Mucosa of stomach (tissue), 1 donor: Measurements from ENCODE around the gene PDZD7.

ENCODE experiments used
- H3K27me3 ChIP-seq: one replicate; pipeline ENCODE4 v1.7.0; 2013; ENCODE audit warnings: mild to moderate bottlenecking, low read length; ENCODE audit not compliant: control insufficient read depth, insufficient read depth
- H3K36me3 ChIP-seq: one replicate; pipeline ENCODE4 v1.7.0; 2013; ENCODE audit warnings: low read length; ENCODE audit not compliant: control insufficient read depth, insufficient read depth
- H3K4me1 ChIP-seq: one replicate; pipeline ENCODE4 v1.7.0; 2013; ENCODE audit warnings: mild to moderate bottlenecking, low read length; ENCODE audit not compliant: control insufficient read depth, insufficient read depth
- H3K4me3 ChIP-seq: one replicate; pipeline ENCODE4 v1.7.0; 2013; ENCODE audit warnings: low read length
- H3K9ac ChIP-seq: one replicate; pipeline ENCODE4 v1.7.0; 2013; ENCODE audit warnings: mild to moderate bottlenecking, low read length, moderate library complexity
- H3K9me3 ChIP-seq: one replicate; pipeline ENCODE4 v1.7.0; 2013; ENCODE audit warnings: mild to moderate bottlenecking, low read length, moderate library complexity; ENCODE audit not compliant: control insufficient read depth
- donor health status: Pancreatic carcinoma.

Gene PDZD7

GRCh38 chr10:101019440-101019703 lies 11.6 kb downstream of the PDZD7 start:
- H3K4me3 ChIP-seq, result no peak overlapping the region
- H3K9ac ChIP-seq, result no peak overlapping the region
- H3K36me3 ChIP-seq, result no peaks in the 10 kb centered on the region
- H3K27me3 ChIP-seq, result peaks cover 25% of the 10 kb centered on the region
- H3K9me3 ChIP-seq, result no peaks in the 10 kb centered on the region
- H3K4me1 ChIP-seq, result peaks cover 10% of the 10 kb centered on the region

DNA sequence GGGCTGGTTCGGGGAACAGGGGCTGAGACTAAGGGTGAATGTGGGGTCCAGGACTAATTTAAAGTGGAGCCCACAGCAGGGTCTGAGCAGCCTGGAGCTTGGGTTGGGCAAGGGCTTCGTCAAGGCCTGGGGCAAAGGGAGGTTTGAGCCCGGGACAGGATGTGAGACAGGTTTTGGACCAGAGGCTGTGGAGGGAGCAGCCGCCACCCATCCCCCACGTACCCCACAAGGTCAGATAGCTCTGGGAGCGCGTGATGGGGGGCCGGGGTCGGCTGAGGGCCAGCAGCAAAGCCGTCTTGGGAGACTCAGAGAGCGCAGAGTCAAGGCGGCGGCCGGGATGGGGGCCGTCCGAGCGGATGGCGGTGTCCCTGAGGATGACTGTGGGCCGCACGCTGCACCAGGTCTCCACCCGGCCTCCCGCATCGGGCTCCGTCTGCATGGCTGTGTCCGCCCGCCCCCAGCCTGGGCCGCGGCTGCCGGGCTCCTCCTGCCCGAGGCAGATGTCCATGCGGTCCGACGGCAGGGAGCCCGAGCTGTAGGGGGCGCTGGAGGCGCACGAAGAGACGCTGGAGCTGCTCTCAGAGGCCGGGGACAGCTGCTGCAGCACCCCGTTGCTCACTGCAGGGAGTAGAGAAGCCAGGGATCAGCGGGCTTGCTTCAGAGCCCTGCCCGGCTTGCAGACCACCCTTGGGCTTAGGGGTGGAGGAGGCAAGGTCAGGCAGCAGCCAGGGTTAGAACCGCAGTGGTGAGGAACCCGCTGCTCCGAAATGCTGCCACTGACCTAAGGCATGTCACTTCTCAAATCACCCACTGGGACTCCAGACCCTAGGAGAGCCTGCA lies 12.1 kb downstream of the PDZD7 start:
- Histone ChIP-seq H3K36me3 (no peaks in the 10 kb centered on the region), H3K27me3 (peaks cover 25% of the 10 kb centered on the region), H3K9ac (no peak overlapping the region), H3K4me3 (no peak overlapping the region), H3K4me1 (peaks cover 10% of the 10 kb centered on the region), H3K9me3 (no peaks in the 10 kb centered on the region)

- Histone ChIP-seq H3K27me3 (peaks cover 25% of the 10 kb centered on the region), H3K9ac (no peak overlapping the region), H3K4me3 (no peak overlapping the region), H3K4me1 (peaks cover 15% of the 10 kb centered on the region), H3K9me3 (no peaks in the 10 kb centered on the region), H3K36me3 (no peaks in the 10 kb centered on the region)
Measured at GRCh38 chr10:101018118-101018599, 12.8 kb downstream of the PDZD7 start.

GRCh38 chr10:101016814-101017213 lies 14.1 kb downstream of the PDZD7 start:
- Histone ChIP-seq H3K36me3 (no peaks in the 10 kb centered on the region), H3K4me1 (peaks cover 28% of the 10 kb centered on the region), H3K27me3 (peaks cover 25% of the 10 kb centered on the region), H3K9ac (no peak overlapping the region), H3K9me3 (no peaks in the 10 kb centered on the region), H3K4me3 (no peak overlapping the region)

DNA sequence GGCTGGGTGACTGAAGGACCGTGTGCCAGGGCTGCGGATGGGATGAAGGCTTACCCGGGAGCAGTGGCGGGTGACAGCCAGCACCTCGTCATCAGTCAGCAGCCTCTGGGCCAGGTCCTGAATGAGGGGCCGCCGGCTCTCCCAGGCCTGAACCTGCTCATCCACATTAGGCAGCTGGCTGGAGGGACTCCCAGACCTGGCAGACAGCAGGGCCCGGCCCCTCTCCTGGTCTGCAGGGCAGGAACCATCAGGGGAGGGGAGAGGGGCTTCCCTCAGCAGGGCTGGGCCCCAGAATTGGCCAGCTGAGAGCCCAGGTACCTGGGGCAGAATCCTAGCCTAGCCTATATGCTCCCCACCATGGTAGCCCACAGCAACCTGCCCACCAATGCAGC lies 15.4 kb downstream of the PDZD7 start:
- H3K9ac ChIP-seq, result no peak overlapping the region
- peaks cover 25% of the 10 kb centered on the region for H3K27me3 ChIP-seq
- H3K4me1 ChIP-seq, result peaks cover 35% of the 10 kb centered on the region

GRCh38 chr10:101014966-101015581 lies 15.9 kb downstream of the PDZD7 start:
- Histone ChIP-seq H3K27me3 (peaks cover 25% of the 10 kb centered on the region), H3K9me3 (no peaks in the 10 kb centered on the region), H3K4me1 (peaks cover 35% of the 10 kb centered on the region), H3K4me3 (no peak overlapping the region), H3K9ac (no peak overlapping the region), H3K36me3 (no peaks in the 10 kb centered on the region)

More for the DNA sequence above, 15.4 kb downstream of the PDZD7 start:
- Histone ChIP-seq H3K9me3 (no peaks in the 10 kb centered on the region), H3K4me3 (no peak overlapping the region), H3K36me3 (no peaks in the 10 kb centered on the region)

GRCh38 chr10:101014230-101014884 lies 16.6 kb downstream of the PDZD7 start:
- Histone ChIP-seq H3K9ac (no peak overlapping the region), H3K27me3 (peaks cover 25% of the 10 kb centered on the region)

DNA sequence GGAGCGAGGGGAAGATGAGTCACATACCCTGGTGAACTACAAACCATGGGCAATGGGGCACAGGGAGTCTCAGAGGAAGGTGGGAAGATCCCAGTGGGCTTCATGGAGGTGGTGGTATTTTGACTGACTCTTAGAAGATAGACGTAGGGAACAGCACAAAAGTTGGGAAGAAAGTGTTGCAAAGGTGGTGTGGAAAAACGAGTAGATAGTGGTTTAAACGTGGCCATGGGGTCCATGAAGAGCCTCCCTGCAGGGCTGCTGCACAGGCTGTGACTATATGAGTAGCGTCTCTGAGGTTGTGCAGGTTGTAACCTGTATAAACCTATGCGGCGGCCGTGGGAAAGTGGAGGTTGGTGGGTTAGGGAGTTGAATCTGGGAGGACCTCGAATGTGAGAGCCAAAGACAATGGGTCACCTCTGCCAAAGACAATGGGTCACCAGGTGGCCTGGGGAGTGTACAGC lies 17.5 kb downstream of the PDZD7 start:
- Histone ChIP-seq H3K4me3 (no peak overlapping the region), H3K4me1 (peaks cover 27% of the 10 kb centered on the region), H3K9me3 (no peaks in the 10 kb centered on the region), H3K9ac (no peak overlapping the region), H3K27me3 (peaks cover 19% of the 10 kb centered on the region), H3K36me3 (no peaks in the 10 kb centered on the region)

More at GRCh38 chr10:101014230-101014884, 16.6 kb downstream of the PDZD7 start:
- H3K9me3 ChIP-seq, result no peaks in the 10 kb centered on the region
- H3K36me3 ChIP-seq, result no peaks in the 10 kb centered on the region
- no peak overlapping the region for H3K4me3 ChIP-seq
- peaks cover 35% of the 10 kb centered on the region for H3K4me1 ChIP-seq

DNA sequence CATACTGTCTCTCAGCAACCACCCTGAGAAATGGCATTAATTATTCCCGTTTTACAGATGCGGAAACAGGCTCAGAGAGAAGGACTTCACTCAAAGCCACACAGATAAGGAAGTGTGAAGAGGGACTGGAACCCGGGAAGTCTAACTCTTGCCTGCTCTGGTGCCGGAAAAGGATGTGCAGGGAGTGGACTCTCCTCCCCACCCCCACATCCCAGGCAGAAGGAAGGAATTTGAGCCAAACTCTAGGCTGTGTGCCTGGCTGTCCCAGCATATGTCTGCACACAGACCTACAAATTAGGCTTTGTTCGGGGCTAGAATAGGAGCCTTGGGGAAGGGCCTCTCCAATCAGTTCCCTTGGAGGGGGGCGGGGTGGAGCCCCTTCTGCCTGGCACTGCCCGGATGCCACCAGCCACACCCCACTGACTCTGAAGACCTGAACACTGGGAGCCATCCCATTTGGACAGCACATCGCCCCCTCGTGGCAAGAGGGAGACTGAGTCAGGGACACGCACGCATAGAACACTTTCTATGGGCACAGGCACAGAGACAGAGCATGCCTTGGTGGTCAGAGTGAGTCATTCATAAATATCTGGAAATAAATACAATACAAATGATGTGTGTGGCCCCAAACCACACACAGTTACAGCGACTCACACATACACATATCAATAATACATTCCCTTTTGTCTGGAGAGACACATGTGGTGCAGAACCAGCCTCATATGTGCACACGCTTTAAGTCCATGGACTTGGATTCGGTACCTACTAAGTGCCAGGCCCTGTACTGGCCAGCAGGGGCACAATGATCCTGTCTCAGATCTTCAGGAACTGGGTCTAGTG lies 18.2 kb downstream of the PDZD7 start:
- H3K36me3 ChIP-seq, result no peaks in the 10 kb centered on the region
- no peak overlapping the region for H3K9ac ChIP-seq
- H3K4me1 ChIP-seq, result peaks cover 26% of the 10 kb centered on the region
- H3K9me3 ChIP-seq, result no peaks in the 10 kb centered on the region
- no peak overlapping the region for H3K4me3 ChIP-seq
- H3K27me3 ChIP-seq, result peaks cover 15% of the 10 kb centered on the region

GRCh38 chr10:101011517-101012423 lies 19.2 kb downstream of the PDZD7 start:
- Histone ChIP-seq H3K4me1 (peaks cover 26% of the 10 kb centered on the region), H3K9ac (no peak overlapping the region), H3K36me3 (no peaks in the 10 kb centered on the region)

GRCh38 chr10:101010329-101010728 lies 20.6 kb downstream of the PDZD7 start:
- H3K27me3 ChIP-seq, result no peaks in the 10 kb centered on the region
- no peak overlapping the region for H3K9ac ChIP-seq
- H3K4me1 ChIP-seq, result peaks cover 26% of the 10 kb centered on the region
- H3K36me3 ChIP-seq, result peaks cover 4% of the 10 kb centered on the region
- no peaks in the 10 kb centered on the region for H3K9me3 ChIP-seq
- no peak overlapping the region for H3K4me3 ChIP-seq

More at GRCh38 chr10:101011517-101012423, 19.2 kb downstream of the PDZD7 start:
- Histone ChIP-seq H3K27me3 (peaks cover 10% of the 10 kb centered on the region), H3K4me3 (no peak overlapping the region), H3K9me3 (no peaks in the 10 kb centered on the region)
